SU-DHL-6 (cell line): ENCODE results near the gene CNFN.

Experiments
- CTCF ChIP-seq: fragments of 200-600 bp; sonication (generic); IDR thresholded peaks from one replicate; pipeline ENCODE4 v1.5.1; 2017; ENCODE audit warnings: antibody characterized with exemption, mild to moderate bottlenecking, low read length, moderate library complexity; ENCODE audit not compliant: insufficient read depth, poor library complexity, severe bottlenecking
- EZH2phosphoT487 ChIP-seq: fragments of 200-600 bp; sonication (generic), shearing (Covaris generic); conservative IDR thresholded peaks from 2 replicates; pipeline ENCODE4 v1.6.1; 2018; ENCODE audit warnings: mild to moderate bottlenecking, antibody characterized with exemption, low read length, moderate library complexity, mixed read lengths

GRCh38 chr19:42411581-42412178, 21.6 kb upstream of the CNFN start:
- no peak for TF ChIP-seq CTCF
- TF ChIP-seq EZH2phosphoT487, result no peak
